KMS-11 (cell line): Measurements from ENCODE around the gene PATJ.
A peak's percentile ranks its signal among the peaks of the same experiment; 100 is the strongest.
"Not testable (repeated sequence)": the region's sequence is repeated elsewhere in the genome, so short reads cannot be mapped to it uniquely, and the experiment has no call there.

Source experiments
- H2AFZ ChIP-seq: fragments of 200-600 bp; sonication (generic); 2 replicates; pipeline ENCODE4 v1.6.1; 2016; ENCODE audit warnings: antibody characterized with exemption, mixed run types, low read depth
- H3K27ac ChIP-seq: fragments of 200-600 bp; sonication (generic); 2 replicates; pipeline ENCODE4 v1.6.1; 2016; ENCODE audit warnings: mild to moderate bottlenecking, mixed run types
- H3K27me3 ChIP-seq: fragments of 200-600 bp; sonication (generic); 2 replicates; pipeline ENCODE4 v1.6.1; 2017; ENCODE audit warnings: mild to moderate bottlenecking, low read depth, mixed run types, moderate library complexity; ENCODE audit not compliant: insufficient read depth
- H3K36me3 ChIP-seq: fragments of 200-600 bp; sonication (generic); 2 replicates; pipeline ENCODE4 v1.6.1; 2017; ENCODE audit warnings: mild to moderate bottlenecking, mixed run types; ENCODE audit not compliant: insufficient read depth
- H3K4me1 ChIP-seq: fragments of 200-600 bp; sonication (generic); 2 replicates; pipeline ENCODE4 v1.6.1; 2016; ENCODE audit warnings: mild to moderate bottlenecking, low read depth, mixed run types; ENCODE audit not compliant: poor library complexity, severe bottlenecking
- H3K4me2 ChIP-seq: fragments of 200-600 bp; sonication (generic); 2 replicates; pipeline ENCODE4 v1.7.0; 2016; ENCODE audit warnings: mild to moderate bottlenecking, mixed run types
- H3K4me3 ChIP-seq: fragments of 200-600 bp; sonication (generic); IDR thresholded peaks from 2 replicates; pipeline ENCODE4 v1.6.1; 2017; ENCODE audit warnings: low read depth, low read length, mixed read lengths; ENCODE audit not compliant: insufficient read depth
- H3K79me2 ChIP-seq: fragments of 200-600 bp; sonication (generic); 2 replicates; pipeline ENCODE4 v1.6.1; 2016; ENCODE audit warnings: low read depth, mixed run types; ENCODE audit not compliant: insufficient read depth
- H3K9ac ChIP-seq: fragments of 200-600 bp; sonication (generic); 2 replicates; pipeline ENCODE4 v1.6.1; 2016; ENCODE audit warnings: mild to moderate bottlenecking, mixed run types
- H4K20me1 ChIP-seq: fragments of 200-600 bp; sonication (generic); 2 replicates; pipeline ENCODE4 v1.6.1; 2016; ENCODE audit warnings: mild to moderate bottlenecking, mixed run types; ENCODE audit not compliant: insufficient read depth
- TF ChIP-seq, protein P1 (sequence below): fragments of 200-600 bp; sonication (generic); conservative IDR thresholded peaks from 2 replicates; pipeline ENCODE4 v1.6.1; 2017; ENCODE audit warnings: low read depth, mild to moderate bottlenecking, antibody characterized with exemption, low read length, moderate library complexity, mixed read lengths

PATJ gene

DNA sequence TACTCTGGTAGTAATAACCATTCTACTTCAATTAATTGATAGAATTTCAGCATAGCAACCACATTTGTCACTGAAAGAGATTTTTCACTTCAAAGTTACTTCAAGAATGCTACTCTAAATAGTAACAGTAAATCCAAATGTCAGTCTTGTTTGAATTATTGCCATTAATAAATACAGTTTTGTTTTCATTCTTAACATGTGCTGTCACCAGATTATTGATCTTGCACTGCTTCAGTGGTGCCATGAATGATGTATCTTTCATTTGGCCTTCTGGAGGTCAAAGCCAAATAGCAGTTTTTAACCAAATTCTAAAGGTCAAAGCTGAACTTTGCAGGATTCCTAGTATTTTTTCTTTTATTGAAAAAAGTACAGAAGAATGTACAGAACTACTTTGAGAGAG lies 199.5 kb downstream of the PATJ start:
- no peak overlapping the region for H3K27ac ChIP-seq
- H3K4me2 ChIP-seq, result no peak overlapping the region
- H3K4me3 ChIP-seq, result no peak overlapping the region
- no peaks in the 10 kb centered on the region for H3K4me1 ChIP-seq
- H3K36me3 ChIP-seq, result no peaks in the 10 kb centered on the region
- no peak overlapping the region for H2AFZ ChIP-seq
- no peak overlapping the region for H3K9ac ChIP-seq
- H4K20me1 ChIP-seq, result no peaks in the 10 kb centered on the region
- no peaks in the 10 kb centered on the region for H3K79me2 ChIP-seq
- TF ChIP-seq, protein P1, sequence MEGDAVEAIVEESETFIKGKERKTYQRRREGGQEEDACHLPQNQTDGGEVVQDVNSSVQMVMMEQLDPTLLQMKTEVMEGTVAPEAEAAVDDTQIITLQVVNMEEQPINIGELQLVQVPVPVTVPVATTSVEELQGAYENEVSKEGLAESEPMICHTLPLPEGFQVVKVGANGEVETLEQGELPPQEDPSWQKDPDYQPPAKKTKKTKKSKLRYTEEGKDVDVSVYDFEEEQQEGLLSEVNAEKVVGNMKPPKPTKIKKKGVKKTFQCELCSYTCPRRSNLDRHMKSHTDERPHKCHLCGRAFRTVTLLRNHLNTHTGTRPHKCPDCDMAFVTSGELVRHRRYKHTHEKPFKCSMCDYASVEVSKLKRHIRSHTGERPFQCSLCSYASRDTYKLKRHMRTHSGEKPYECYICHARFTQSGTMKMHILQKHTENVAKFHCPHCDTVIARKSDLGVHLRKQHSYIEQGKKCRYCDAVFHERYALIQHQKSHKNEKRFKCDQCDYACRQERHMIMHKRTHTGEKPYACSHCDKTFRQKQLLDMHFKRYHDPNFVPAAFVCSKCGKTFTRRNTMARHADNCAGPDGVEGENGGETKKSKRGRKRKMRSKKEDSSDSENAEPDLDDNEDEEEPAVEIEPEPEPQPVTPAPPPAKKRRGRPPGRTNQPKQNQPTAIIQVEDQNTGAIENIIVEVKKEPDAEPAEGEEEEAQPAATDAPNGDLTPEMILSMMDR, result no peak
- no peaks in the 10 kb centered on the region for H3K27me3 ChIP-seq

DNA sequence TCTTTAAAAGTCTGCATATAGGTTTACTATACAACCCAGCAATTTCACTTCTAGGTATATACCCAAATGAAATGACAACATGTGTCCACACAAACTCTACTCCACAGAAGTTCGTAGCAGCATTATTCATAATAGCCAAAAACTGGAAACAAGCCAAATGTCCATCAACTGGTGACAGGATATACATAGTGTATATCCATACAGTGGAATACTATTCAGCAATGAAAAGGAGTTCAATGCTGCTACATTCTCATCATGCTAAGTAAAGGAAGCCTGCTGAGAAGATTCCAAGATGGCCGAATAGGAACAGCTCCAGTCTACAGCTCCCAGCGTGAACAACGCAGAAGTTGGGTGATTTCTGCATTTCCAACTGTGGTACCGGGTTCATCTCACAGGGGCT lies 200.6 kb downstream of the PATJ start:
- no peaks in the 10 kb centered on the region for H4K20me1 ChIP-seq
- no peaks in the 10 kb centered on the region for H3K79me2 ChIP-seq
- TF ChIP-seq, protein P1, result no peak
- no peak overlapping the region for H3K4me2 ChIP-seq
- no peak overlapping the region for H2AFZ ChIP-seq
- no peak overlapping the region for H3K4me3 ChIP-seq
- no peak overlapping the region for H3K27ac ChIP-seq
- H3K4me1 ChIP-seq, result no peaks in the 10 kb centered on the region
- no peak overlapping the region for H3K9ac ChIP-seq
- no peaks in the 10 kb centered on the region for H3K27me3 ChIP-seq
- H3K36me3 ChIP-seq, result no peaks in the 10 kb centered on the region

DNA sequence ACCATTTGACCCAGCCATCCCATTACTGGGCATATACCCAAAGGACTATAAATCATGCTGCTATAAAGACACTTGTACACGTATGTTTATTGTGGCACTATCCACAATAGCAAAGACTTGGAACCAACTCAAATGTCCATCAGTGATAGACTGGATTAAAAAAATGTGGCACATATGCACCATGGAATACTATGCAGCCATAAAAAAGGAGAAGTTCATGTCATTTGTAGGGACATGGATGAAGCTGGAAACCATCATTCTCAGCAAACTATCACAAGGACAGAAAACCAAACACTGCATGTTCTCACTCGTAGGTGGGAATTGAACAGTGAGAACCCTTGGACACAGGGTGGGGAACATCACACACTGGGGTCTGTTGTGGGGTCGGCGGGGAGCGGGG lies 206.4 kb downstream of the PATJ start:
- H3K9ac ChIP-seq, H3K4me3 ChIP-seq, H3K36me3 ChIP-seq, H3K79me2 ChIP-seq, H3K27me3 ChIP-seq, H3K4me2 ChIP-seq, H3K27ac ChIP-seq, H4K20me1 ChIP-seq, H2AFZ ChIP-seq: not testable (repeated sequence)
- H3K4me1 ChIP-seq, result peaks cover 31% of the 10 kb centered on the region

DNA sequence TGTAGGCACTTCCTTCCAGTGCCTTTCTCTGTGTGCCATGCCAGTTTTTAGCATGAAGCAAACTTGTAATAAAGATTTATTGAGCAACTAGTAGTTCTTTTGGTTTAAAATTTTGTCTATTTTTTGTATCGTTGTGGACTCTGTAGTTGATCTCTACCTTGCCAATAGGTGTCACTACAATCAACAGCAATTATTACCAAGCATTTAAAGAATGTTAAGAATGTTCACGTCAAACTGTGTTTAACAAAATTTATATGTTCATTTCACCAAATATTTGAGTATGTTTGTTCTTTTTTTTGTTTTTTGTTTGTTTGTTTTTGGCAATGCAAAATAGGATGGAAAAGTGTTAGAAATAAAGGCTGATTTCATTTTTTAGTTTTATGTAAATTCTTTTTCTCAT lies 208.1 kb downstream of the PATJ start:
- Histone ChIP-seq H3K27ac (no peak overlapping the region), H3K79me2 (no peaks in the 10 kb centered on the region), H3K4me3 (no peak overlapping the region), H4K20me1 (no peaks in the 10 kb centered on the region), H3K36me3 (no peaks in the 10 kb centered on the region), H3K27me3 (no peaks in the 10 kb centered on the region), H3K4me1 (peaks cover 33% of the 10 kb centered on the region), H2AFZ (no peak overlapping the region), H3K4me2 (no peak overlapping the region), H3K9ac (no peak overlapping the region)
- TF ChIP-seq, protein P1, result peak; percentile 53; the same call in 1 of the 2 replicates

DNA sequence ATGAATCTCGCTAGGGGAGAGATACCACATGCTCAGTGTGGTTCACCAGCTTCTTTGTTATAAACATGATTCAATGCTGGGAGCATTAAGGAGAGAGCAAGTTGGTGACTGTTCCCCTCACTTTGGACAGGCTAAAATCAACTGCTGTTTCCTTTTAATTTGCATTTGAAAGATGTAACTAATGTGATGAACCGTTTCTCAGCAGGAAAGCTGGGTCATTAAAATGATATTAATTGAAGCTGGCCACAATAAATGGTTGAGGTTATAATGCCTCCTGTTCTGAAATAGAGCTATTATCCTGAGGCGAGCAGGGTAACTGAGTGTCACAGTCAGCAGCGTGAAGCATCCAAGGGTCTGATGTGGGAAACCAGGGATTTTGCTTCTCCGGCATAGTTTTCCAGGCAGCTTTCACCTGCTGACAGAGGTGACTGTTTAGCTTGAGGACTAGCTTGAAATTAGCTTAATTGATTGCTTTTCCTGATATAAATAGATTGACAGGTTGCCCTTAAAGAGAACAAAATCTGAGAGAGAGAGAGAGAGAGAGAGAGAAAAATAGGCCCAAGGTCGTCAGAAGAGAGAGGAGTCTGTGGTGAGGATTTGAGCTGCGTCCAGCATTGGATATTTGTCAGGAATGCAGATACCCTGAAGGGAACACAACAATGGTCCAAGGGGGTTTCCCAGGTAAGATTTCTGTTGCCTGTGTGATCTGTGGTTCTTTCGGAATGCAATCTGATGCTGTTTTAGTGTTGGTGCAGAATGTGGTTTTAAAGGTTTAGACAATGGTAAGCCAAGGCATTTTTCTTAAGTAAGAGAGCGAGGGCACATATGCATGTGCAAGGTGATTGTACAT lies 209.7 kb downstream of the PATJ start:
- Histone ChIP-seq H3K4me3 (no peak overlapping the region), H3K4me1 (peaks cover 33% of the 10 kb centered on the region), H3K27me3 (no peaks in the 10 kb centered on the region), H3K9ac (no peak overlapping the region), H3K27ac (peak overlapping the region; percentile 29; the same call in 1 of the 2 replicates), H4K20me1 (no peaks in the 10 kb centered on the region), H3K79me2 (no peaks in the 10 kb centered on the region), H3K4me2 (peak overlapping the region; percentile 49), H2AFZ (no peak overlapping the region), H3K36me3 (no peaks in the 10 kb centered on the region)
- TF ChIP-seq, protein P1, result no peak
